HG02938 (cell line): ENCODE data around the gene LMF1.

ENCODE experiments used
- ATAC-seq: cut with Tn5 transposase; IDR thresholded peaks from one replicate; pipeline ENCODE4 v1.9.1; 2021; ENCODE audit warnings: mild to moderate bottlenecking, moderate library complexity; ENCODE audit not compliant: unreplicated experiment

The LMF1 gene

DNA sequence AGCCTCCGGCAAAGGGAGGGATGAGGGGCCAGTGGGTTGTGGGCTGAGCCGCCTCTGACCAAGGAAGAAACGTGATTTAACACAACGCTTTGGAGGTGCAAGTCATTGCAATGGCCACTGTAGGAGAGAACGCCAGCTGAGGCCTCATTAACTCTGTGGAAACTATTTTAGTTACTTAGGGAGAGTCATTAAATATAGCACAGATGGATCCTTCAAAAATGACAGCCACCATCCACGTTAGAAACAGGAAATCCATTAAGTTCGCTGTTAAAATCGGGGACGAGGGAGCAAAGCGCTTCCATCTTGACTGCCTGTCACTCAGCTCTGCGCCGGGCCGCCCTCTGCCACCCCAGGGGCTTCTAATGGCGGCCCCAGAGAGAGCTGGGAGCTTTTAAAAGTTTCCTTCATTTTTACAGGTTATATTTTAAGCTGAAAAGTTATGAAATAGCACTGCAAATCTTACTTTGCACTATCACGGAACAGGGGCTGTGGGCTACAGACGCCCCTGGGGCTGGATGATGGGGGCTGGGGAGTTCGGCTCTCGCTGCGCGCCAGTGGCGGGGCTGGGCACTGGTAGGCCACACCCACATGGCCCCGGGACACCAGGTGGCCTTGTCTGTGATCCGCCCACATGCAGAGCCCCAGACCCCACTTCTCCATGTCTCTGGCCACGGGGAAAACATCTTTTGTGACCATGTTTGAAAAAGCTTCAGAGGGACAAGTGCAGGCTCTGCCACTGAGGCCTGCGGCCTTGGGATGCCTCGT, 54.6 kb downstream of the LMF1 start:
- ATAC-seq = no peak

- ATAC-seq = no peak
Observed at GRCh38 chr16:915546-915945, 55.2 kb downstream of the LMF1 start.

GRCh38 chr16:914440-914839, 56.3 kb downstream of the LMF1 start:
- ATAC-seq = no peak

DNA sequence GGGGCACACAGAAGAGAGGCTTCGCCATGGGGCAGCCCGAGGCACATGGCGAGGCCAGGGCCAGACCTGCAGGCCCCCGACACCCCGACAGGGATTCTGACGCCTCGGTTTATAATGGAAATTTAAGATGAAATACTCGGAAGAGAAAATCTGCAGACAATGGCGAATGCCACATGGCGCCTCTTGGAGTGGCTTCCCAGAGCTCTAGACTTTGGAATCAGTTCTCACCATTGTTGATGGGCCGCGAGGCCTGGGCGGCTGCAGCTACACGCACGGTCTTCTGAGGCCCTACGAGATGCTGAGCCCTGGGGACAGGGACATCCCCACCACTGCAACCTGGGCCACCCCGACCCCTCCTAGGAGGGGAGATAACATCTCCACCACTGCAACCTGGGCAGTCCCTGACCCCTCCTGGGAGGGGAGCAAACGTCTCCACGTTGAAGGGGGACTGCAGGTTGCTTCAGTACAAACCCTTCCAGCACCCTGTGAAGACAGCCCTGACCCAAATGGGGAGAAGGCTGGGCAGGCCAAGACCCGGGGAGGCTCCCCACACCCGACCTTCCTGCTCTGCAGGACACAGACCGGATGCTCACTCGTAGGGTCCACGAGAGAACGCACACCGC, 56.9 kb downstream of the LMF1 start:
- ATAC-seq = no peak

DNA sequence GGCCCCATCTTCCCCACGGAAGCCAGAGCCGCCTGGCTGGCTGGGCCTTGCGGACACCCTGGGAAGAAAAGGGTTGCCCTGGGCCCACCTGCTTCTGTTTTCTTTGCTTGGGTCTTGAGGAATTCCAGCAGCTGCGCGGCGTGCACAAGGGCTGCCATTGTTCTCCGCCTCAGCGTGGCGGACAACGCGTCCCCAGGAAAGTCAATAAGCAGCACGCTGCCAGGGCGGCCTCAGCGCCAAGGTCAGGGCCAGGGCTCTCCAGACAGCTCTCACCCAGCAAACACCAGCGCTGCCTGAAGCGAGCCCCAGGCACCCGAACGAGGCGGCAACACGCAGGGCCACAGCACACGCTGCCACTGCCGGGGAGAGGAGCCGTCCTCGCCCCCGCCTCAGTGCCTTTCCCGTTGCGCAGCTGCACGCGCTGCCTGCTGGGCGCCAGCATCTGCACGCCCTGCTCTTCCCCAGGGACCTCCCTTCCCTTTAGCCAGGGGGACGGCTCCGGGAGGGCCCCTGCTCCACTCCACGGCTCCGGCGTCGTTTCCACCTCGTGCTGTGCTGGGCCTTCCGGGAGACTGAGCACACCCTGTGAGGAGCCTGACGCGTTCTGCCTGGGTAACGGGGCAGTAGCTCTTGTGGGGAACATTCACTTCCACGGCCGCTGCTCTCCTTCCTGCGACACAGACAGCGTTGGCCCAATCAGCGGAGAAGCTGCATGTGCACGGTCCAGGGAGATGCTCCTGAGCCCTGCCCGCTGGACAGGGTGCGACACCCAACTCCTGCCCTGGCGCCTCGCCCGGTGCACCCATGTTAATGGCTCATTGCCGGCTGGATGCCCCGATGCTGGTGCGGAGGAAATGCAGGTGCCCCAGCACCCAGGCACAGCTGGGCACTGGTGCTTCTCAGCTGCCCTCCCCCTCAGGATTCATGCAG, 57.8 kb downstream of the LMF1 start:
- no peak for ATAC-seq

DNA sequence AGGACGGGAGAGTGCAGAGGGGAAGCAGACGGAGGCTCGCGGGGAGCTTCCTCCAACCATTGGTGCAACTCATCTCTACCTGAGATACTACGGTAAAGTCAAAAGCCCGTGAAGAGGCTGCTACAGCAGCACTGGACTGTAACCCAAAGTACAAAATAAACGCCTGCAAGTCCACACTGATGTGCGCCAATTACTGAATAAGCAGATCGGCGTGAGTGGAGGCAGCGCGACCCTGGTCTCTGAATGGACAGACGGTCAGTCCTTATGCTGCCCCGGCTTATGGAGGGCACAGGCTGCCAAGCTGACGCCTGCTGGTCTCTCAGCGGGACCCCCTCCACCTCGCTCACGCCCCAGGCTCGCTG, 58.5 kb downstream of the LMF1 start:
- no peak for ATAC-seq

- no peak for ATAC-seq
Observed at GRCh38 chr16:911604-912321, 59.0 kb downstream of the LMF1 start.

DNA sequence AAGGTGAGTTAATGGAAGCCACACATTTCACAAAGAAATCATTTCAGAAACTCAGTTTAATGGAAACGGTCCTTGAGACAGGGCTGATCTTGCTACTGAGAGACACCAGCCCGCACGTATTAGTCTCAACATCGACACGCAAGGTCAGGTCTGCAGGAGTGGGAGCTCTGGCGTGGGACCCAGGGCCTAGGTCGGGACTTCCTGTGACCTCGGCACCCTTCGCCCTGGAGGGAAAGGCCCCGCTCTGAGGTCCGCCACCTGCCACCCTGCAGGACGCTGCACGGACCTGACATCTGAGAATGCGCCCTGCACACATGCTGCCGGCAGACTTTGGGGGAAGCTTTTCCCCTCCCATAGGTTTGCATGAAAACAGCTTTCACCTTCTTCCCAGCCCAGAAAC, 59.7 kb downstream of the LMF1 start:
- ATAC-seq = no peak

DNA sequence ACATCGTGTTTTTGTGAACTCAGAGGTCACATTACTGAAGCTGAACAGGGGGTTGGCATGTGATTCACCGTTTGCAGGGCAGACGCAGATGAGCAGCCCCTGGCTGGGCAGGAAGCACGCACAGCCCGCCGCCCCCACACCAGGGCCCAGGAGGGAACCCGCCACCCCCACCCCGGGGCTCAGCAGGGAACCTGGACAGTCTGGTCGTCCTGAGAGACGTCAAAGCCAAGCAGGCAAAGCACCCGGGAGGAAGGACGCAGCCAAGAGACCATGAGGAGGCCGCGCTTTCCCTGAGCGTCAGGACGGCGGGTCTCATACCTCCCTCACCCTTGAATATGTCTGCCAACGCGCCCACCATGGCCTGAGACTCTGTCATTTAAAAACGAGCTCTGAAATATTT, 60.6 kb downstream of the LMF1 start:
- ATAC-seq = no peak

DNA sequence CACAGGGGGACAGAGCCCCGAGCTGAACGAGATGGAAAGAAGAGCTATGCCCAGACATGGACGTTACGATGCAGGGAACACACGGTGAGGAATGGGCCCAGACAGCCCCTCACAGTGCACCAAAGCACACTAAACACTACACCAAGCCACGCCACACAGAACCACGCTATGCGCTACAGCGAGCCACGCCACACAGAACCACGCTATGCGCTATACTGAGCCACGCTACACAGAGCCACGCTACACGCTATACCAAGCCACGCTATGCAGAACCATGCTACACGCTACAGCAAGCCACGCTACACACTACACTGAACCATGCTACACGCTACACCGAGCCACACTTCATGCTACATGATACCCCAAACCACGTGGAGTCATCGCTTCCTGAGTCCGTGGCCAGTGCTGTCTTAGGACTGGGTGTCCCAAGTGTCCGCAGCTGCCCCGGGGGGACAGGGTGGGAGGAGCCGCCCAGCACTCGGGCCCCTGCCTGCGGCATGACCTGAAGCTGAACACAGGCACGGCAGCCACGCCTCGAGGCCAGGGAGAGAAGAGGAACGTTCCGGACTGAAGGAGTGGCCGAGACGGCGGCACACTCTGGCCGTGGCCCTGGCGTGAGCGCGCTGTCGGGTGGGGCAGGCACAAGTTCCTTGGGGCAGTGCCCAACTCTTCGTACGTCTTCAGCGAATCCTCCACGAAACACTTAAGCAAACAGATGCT, 61.3 kb downstream of the LMF1 start:
- no peak for ATAC-seq

DNA sequence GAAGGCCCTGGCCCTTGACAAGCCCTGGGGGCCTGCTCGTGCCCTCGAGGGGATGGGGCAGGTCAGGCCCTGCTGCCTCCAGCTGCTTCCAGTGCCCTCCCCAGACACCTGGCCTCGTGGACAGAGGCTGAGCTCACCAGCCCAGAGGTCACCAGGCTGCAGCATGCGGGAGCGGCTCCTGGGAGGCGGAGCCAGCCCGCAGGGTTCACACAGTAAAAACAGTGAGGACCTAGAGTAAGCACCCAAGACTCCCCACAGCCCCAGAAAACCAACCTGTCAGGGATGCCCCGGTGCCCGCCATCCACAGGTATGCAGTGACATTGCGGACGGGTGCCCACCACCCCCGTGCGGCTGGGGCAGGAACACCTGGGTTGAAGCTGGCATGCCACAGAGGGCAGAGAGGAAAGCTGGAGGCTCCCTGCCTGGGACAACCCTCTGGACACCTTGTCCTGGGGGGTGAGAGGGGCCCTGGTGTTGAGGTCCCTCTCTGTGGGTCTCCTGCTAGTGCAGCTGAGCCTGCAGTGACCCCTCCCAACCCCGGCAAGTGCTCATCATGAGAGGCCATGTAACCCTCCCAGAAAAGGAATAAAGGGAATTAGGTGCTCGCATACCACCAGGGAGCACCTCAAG, 62.1 kb downstream of the LMF1 start:
- ATAC-seq = no peak

DNA sequence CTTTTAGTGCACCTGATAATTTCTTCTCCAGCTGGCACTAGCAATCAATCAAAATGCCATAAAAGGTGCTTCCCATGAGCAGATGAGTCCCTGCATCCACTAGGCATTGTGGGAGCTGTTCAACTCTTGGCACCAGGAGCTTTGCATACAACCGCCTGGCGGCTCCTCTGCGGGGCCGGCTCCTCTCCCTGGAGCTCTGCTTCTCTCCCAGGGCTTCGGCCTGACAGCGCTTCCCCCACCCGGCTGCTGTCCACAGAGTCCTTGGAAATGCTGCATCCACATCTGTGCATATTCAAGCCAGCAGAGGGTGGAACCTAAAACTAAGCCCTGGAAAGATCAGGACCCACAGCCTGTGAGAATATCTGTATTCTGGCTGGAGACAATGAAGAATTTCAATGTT, 62.9 kb downstream of the LMF1 start:
- ATAC-seq = no peak

DNA sequence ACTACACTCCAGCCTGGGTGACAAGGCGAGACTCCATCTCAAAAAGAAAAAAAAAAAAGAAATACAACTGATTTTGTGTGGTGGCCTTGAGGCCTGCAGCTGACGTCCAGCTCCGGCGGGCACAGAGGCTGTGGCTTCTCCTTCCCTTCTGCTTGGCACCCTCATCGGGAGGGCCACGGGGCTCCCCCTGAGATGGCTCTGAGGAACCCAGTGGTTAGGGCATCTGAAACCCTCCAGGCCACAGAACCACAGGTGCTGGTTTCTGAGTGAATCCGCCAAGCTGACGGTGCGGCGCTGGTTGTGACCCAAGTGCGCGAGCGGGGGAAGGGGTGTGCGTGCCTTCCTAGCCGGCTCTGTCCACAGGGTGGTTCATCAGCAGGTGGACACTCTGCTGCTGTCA, 63.4 kb downstream of the LMF1 start:
- ATAC-seq = no peak

DNA sequence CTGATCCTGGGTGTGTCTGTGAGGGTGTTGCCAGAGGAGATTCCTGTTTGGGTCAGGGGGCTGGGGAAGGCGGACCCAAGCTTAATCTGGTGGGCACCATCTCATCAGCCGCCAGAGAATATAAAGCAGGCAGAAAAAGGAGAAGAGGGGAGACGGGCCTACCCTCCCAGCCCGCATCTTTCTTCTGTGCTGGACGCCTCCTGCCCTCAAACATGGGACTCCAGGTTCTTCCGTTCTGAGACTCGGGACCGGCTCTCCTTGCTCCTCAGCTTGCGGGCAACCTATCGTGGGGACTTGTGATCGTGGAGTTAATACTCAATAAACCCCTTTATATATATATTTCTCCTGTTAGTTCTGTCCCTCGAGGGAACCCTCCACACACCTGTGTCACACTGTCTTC, 64.5 kb downstream of the LMF1 start:
- no peak for ATAC-seq

DNA sequence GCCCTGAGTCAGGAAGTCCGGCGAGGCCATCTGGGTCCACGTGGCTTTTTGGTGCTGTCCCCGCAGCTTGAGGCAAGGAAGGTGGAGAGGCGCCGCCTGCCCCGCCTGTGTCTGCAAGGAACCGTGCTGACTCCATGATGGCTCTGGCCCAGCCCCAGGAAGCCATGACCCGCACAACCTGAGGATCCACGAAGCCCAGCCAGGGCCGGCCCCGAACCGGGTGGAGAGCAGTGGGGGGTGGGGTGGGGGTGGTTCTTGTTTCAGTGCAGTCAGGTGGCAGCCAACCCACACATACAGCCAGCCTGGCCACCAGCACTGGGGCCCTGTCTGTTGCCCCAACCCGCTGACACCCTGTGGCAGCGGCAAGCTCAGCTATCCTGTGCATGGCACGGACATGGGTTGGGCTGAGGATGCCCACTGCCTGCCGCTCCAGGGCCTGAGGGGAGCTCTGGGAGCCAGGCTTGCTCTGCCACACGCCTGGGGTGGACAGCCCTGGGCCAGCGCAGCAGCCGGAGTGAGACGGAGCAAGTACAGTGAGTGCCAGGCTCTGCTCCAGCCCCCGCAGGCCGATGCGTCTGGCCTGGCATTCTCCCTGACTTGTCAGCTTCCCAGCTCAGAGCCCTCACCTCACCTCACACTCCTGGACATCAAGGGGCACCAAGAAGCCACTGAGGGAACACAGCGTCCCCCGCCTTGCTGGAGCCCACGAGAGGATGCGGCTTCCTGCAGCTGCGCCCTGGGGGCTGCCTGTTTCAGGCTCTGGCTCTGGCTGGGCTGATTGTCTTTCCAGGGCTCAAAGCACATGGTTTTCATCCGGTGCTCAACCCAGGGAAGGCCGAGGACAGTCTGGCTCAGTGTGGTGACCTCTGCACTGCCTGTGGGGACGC, 68.8 kb downstream of the LMF1 start:
- no peak for ATAC-seq

GRCh38 chr16:901149-901548, 69.6 kb downstream of the LMF1 start:
- no peak for ATAC-seq

DNA sequence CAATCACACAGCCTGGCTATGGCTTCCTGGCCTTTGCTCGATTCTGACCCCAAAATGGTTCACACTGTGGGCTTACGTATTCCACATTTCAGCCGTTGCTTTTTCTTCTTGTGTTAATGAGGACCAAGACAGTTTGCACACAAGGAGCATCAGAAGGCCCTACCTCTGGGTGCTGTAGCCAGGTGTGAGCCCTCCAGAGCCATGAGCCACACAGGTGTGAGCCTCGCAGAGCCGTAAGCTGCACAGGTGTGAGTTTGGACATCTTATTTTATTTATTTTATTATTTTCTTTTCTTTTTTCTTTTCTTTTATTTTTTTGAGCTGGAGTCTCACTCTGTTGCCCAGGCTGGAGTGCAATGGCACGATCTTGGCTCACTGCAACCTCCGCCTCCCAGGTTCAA, 70.6 kb downstream of the LMF1 start:
- ATAC-seq = no peak

DNA sequence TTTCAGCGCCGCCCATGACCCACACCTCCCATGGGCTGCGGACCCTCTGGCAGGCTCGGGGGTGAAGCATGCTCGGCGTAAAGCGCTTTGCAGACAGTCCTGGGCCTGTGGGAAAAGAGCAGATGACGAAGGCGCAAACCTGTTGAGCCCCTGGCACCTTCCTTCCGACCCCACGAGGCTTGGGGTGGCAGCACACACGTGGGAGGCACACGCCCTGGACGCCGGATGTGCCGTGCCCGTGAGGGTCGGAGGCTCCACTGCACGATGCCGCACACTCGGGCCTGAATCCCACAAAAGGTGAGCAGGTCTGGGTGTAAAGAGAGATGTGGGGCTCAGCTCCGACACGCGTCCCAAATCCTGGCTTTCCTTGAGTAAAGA, 71.1 kb downstream of the LMF1 start:
- no peak for ATAC-seq
